Fibroblast of villous mesenchyme (primary cell): ENCODE data around the gene TMEM51. TPM values are rescaled to one million over a fixed set of nuclear protein-coding genes. Genes with fewer than 3 reads are reported as not detected.

ENCODE experiments used
- DNase-seq: peaks from one replicate; pipeline ENCODE4 v3.0.0-alpha.2; 2010; ENCODE audit warnings: low read depth
- H3K4me3 ChIP-seq: 2 replicates; pipeline ENCODE4 v1.5.1; 2011; ENCODE audit warnings: low read depth, mild to moderate bottlenecking, low read length
- CTCF ChIP-seq: IDR thresholded peaks from 2 replicates; pipeline ENCODE4 v1.5.1; 2012; ENCODE audit warnings: low read depth, mild to moderate bottlenecking, low read length; ENCODE audit not compliant: insufficient read depth
- total RNA-seq: library from RNA; depleted of rRNA; stranded (reverse); fragments of >200 nt; gene quantifications from 2 replicates; pipeline ENCODE4 v1.2.3, GENCODE V29; 2012

Gene TMEM51
- total RNA-seq, 1 donor = 18.6 TPM

- no peak overlapping the region for H3K4me3 ChIP-seq
- TF ChIP-seq CTCF = no peak
- DNase-seq = no peak
Measured at GRCh38 chr1:15117671-15118325, 35.7 kb upstream of the TMEM51 start.

- DNase-seq = no peak
- no peak overlapping the region for H3K4me3 ChIP-seq
- TF ChIP-seq CTCF = no peak
Measured at GRCh38 chr1:15118579-15118978, 35.0 kb upstream of the TMEM51 start.

- DNase-seq = no peak
- TF ChIP-seq CTCF = no peak
- no peak overlapping the region for H3K4me3 ChIP-seq
Measured at GRCh38 chr1:15120251-15120945, 33.1 kb upstream of the TMEM51 start.

- DNase-seq = no peak
- TF ChIP-seq CTCF = no peak
Measured at GRCh38 chr1:15122331-15122730, 31.2 kb upstream of the TMEM51 start.

GRCh38 chr1:15123270-15123669 lies 30.3 kb upstream of the TMEM51 start:
- TF ChIP-seq CTCF = no peak
- no peak for DNase-seq
- no peak overlapping the region for H3K4me3 ChIP-seq

More at GRCh38 chr1:15122331-15122730, 31.2 kb upstream of the TMEM51 start:
- no peak overlapping the region for H3K4me3 ChIP-seq

GRCh38 chr1:15123925-15124324 lies 29.6 kb upstream of the TMEM51 start:
- no peak overlapping the region for H3K4me3 ChIP-seq
- DNase-seq = no peak
- no peak for TF ChIP-seq CTCF
